GM13977 (cell line): ENCODE results near the gene FRS3.

Experiments used
- DNase-seq: peaks from one replicate; pipeline ENCODE4 v3.0.0; 2012; ENCODE audit warnings: low spot score
- CTCF ChIP-seq: IDR thresholded peaks from 2 replicates; pipeline ENCODE4 v1.5.1; 2012; ENCODE audit warnings: mild to moderate bottlenecking, control low read depth; ENCODE audit not compliant: insufficient read depth; ENCODE audit errors: extremely low read depth, missing control alignments
- in situ Hi-C: fragments of 300-500 bp; cut with MboI; formaldehyde crosslinking; loops from one replicate; pipeline ENCODE4 v1.12.0; 2022; ENCODE audit warnings: low sequenced_read_pairs, low pct_unique_long_range_greater_than_20kb, mixed read lengths, inconsistent platforms; ENCODE audit not compliant: unreplicated experiment

Gene FRS3

GRCh38 chr6:41728073-41728936 lies 51.4 kb downstream of the FRS3 start:
- in situ Hi-C loops = no loop called here
- no peak for TF ChIP-seq CTCF
- no peak for DNase-seq

DNA sequence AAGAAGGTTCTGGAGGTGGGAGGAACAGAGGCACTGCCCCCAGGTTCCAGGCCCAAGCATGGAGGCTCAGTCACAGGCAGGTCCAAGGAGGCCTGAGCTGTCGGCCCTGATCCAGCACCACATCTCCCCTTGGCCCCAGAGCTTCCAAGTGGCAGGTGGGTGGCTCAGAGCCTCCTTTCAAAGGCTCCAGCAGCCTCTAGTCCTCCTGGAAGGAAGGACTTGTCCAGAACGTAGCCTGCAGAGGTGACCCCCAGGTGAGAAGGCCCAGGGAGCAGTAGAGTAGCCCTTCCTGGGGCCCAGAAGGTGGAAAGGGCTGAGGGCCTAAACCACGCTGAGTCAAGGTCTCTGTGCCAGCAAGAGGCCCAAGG lies 52.0 kb downstream of the FRS3 start:
- TF ChIP-seq CTCF = no peak
- in situ Hi-C loops = no loop called here
- no peak for DNase-seq

DNA sequence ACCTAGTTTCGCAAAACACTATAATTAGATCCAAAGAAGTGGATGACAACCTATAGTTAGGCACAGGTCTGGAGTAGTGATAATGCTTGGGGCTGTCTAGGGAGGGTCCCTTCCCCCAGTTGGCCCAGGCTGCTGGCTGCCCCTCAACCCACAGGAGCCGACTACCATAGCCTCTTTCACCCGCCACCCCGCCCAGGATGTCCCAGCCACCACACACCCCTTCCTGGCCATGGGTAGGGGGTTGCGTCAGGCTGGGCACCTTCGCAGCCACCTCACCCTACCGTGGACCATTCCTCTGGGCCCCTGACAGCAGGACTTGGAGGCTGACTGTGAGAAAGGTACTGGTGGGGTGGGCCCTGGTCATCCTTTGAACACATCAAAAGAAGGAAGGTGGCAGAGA lies 52.8 kb downstream of the FRS3 start:
- in situ Hi-C loops = no loop called here
- no peak for TF ChIP-seq CTCF
- no peak for DNase-seq

- no peak for TF ChIP-seq CTCF
- in situ Hi-C loops = no loop called here
- DNase-seq = no peak
These were observed 54.9 kb downstream of the FRS3 start for GRCh38 chr6:41724586-41725501.

DNA sequence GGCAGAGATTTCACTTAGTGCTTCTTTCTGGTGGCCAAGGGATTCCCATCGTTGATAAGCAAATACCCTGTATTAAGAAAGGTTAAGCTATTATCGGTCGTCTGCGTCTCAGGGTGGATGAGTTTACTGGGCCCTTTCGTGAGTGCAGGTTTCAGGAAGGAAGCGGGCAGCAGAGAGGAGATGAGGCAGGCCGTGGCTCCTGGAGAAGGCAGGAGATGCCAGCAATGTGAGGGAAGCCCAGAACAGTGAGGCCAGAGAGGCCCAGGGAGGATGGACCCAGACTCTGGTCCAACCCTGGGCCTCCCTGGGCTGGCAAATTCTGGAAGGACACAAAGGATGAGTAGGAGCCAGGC lies 55.5 kb downstream of the FRS3 start:
- no peak for DNase-seq
- no peak for TF ChIP-seq CTCF
- in situ Hi-C loops = no loop called here

- in situ Hi-C loops = no loop called here
- no peak for TF ChIP-seq CTCF
- peak; percentile 86 for DNase-seq
These were observed 56.0 kb downstream of the FRS3 start for GRCh38 chr6:41723530-41724227.
